ENCODE data around the gene SEC62. TPM values are rescaled to one million over a fixed set of nuclear protein-coding genes. Genes with fewer than 3 reads are reported as not detected.

SEC62 gene
- total RNA-seq, 2 donors from 2014 or later, result 50.4 to 54.0 TPM

DNA sequence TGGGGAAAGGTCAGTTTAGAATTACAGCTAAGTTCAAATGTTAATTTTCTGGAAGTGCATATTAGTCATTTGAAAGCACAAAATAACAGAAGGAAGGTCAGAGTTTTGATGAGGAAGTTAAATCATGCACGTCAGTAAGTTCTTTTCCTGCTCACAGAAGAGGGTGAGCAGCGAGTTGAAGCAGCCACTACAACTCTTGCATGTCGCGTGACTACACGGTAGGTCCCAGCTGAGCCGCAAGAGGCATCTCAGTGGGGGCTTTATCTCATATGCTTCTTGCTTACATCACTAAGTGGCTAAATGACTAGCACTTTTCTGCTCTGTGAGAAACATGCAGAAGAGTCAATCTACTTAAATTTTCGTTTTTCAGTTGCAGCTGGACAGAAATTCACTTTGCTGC is 21.3 kb upstream of the SEC62 start:
- peaks cover 8% of the 10 kb centered on the region for H3K4me1 ChIP-seq (replicated peaks)
- H3K27ac ChIP-seq, result no peak overlapping the region
- H3K4me3 ChIP-seq, result no peak overlapping the region
- no peaks in the 10 kb centered on the region for H3K27me3 ChIP-seq (replicated peaks; ENCODE audit: insufficient read depth)
- no peak for TF ChIP-seq POLR2A (IDR thresholded peaks at IDR 0.05)
- no peak for DNase-seq (ENCODE audit: low spot score)
- intact Hi-C loops (cut with DNase I), result no loop called here
- H3K9me3 ChIP-seq, result no peaks in the 10 kb centered on the region
- H3K36me3 ChIP-seq, result no peaks in the 10 kb centered on the region
- 71% methylated on average over 7 of the region's 7 CpGs for WGBS

DNA sequence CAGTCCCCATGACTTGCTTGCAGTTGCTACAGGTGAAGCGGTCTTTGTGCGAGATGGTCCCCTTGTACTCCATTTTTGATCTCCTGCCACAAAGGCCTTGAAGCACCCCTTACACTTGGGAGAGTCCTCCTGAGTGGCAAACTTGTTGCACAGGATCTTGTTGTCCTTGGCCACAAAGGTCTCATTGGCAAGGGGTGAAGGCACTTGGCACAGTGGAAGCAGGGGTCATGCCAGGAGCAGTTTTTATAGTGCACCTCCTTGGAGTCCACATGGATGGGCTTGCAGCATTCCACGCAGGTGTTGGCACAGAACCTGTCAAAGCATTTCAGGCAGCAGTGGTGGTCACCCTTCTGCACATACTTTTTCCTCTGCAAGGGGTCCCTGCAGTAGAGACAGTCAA is 20.3 kb upstream of the SEC62 start:
- Histone ChIP-seq H3K4me3 (no peak overlapping the region), H3K9me3 (no peaks in the 10 kb centered on the region), H3K36me3 (no peaks in the 10 kb centered on the region), H3K4me1 (replicated peaks) (peaks cover 8% of the 10 kb centered on the region), H3K27me3 (replicated peaks; ENCODE audit: insufficient read depth) (no peaks in the 10 kb centered on the region), H3K27ac (no peak overlapping the region)
- TF ChIP-seq, protein P1, sequence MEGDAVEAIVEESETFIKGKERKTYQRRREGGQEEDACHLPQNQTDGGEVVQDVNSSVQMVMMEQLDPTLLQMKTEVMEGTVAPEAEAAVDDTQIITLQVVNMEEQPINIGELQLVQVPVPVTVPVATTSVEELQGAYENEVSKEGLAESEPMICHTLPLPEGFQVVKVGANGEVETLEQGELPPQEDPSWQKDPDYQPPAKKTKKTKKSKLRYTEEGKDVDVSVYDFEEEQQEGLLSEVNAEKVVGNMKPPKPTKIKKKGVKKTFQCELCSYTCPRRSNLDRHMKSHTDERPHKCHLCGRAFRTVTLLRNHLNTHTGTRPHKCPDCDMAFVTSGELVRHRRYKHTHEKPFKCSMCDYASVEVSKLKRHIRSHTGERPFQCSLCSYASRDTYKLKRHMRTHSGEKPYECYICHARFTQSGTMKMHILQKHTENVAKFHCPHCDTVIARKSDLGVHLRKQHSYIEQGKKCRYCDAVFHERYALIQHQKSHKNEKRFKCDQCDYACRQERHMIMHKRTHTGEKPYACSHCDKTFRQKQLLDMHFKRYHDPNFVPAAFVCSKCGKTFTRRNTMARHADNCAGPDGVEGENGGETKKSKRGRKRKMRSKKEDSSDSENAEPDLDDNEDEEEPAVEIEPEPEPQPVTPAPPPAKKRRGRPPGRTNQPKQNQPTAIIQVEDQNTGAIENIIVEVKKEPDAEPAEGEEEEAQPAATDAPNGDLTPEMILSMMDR (IDR thresholded peaks at IDR 0.05), result no peak
- no peak for TF ChIP-seq POLR2A (IDR thresholded peaks at IDR 0.05)
- intact Hi-C loops (cut with DNase I), result no loop called here
- DNase-seq (ENCODE audit: low spot score), result no peak
- WGBS, result 87% methylated on average over 3 of the region's 3 CpGs

DNA sequence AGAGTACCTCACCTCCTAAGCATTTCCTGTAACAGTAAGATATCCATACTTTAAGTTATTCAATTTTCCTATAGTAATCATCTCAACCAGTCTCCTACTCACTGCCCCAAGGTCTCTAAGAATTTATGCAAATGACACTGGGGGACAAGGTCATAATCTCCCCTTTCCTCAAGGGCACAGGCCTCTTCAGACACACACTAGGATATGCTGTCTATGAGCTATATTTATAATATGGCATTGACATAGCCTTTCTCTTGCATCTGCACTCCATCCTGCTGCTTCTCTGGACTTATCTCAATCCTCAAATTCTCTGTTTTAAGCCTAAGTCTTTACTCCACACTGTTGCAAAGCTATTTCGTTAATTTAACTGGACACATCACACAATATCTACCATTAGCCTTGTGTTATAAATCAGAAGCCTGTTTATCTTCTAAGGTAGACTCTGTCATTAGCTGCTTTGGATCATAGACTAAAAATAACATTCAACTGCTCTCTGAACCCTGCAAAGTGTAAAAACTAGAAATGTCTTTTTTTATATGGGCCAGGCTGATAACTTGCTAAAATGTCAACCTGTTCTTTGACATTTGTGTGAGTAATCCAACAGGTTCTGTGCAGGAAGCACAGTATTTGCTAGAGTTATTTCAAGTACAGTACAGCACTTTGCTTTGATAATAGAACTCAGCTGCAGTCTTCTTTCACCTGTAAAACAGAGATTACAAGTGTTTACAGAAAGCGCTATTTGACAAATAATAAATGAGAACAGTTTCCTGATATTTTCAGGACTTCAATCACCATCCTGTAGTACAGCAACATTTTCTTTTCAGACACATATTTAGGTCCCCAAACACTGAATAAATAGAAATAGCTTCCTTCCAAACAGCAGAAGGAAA is 17.8 kb upstream of the SEC62 start:
- H3K27ac ChIP-seq, result peak overlapping the region in 1 of 2 donors; percentile 21
- H3K27me3 ChIP-seq (replicated peaks; ENCODE audit: insufficient read depth), result no peaks in the 10 kb centered on the region
- no peaks in the 10 kb centered on the region for H3K9me3 ChIP-seq
- H3K4me3 ChIP-seq, result no peak overlapping the region
- no peaks in the 10 kb centered on the region for H3K36me3 ChIP-seq
- TF ChIP-seq POLR2AphosphoS5 (IDR thresholded peaks at IDR 0.05) (peak; percentile 42), POLR2A (IDR thresholded peaks at IDR 0.05) (no peak)
- intact Hi-C loops (cut with DNase I), result no loop called here
- DNase-seq (ENCODE audit: low spot score), result no peak
- WGBS, result 39% methylated on average over 2 of the region's 2 CpGs
- peaks cover 8% of the 10 kb centered on the region for H3K4me1 ChIP-seq (replicated peaks)

DNA sequence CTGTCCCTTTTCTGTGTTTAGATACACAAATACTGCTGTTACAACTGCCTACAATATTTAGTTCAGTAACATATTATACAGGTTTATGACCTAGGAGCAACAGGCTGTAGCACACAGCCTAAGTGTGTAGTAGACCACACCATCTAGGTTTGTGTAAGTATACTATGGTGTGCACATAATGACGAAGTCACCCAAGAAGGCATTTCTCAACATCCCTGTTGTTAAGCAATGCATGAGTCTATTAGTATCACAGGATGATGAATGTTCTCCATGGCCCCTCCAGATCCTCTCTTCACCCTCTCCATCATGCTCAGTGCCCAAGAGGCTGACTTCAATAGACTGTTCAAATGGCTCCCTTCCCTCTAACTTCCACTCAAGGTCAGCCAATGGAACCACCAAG is 14.6 kb upstream of the SEC62 start:
- no peaks in the 10 kb centered on the region for H3K36me3 ChIP-seq
- H3K27ac ChIP-seq, result no peak overlapping the region
- peaks cover 8% of the 10 kb centered on the region for H3K4me1 ChIP-seq (replicated peaks)
- TF ChIP-seq POLR2A (IDR thresholded peaks at IDR 0.05), result no peak
- no peak for TF ChIP-seq POLR2AphosphoS5 (IDR thresholded peaks at IDR 0.05)
- TF ChIP-seq, protein P1 (IDR thresholded peaks at IDR 0.05), result no peak
- no peaks in the 10 kb centered on the region for H3K27me3 ChIP-seq (replicated peaks; ENCODE audit: insufficient read depth)
- WGBS, result 81% methylated on average over 1 of the region's 1 CpG
- no peaks in the 10 kb centered on the region for H3K9me3 ChIP-seq
- intact Hi-C loops (cut with DNase I), result no loop called here
- no peak overlapping the region for H3K4me3 ChIP-seq
- DNase-seq (ENCODE audit: low spot score), result no peak

DNA sequence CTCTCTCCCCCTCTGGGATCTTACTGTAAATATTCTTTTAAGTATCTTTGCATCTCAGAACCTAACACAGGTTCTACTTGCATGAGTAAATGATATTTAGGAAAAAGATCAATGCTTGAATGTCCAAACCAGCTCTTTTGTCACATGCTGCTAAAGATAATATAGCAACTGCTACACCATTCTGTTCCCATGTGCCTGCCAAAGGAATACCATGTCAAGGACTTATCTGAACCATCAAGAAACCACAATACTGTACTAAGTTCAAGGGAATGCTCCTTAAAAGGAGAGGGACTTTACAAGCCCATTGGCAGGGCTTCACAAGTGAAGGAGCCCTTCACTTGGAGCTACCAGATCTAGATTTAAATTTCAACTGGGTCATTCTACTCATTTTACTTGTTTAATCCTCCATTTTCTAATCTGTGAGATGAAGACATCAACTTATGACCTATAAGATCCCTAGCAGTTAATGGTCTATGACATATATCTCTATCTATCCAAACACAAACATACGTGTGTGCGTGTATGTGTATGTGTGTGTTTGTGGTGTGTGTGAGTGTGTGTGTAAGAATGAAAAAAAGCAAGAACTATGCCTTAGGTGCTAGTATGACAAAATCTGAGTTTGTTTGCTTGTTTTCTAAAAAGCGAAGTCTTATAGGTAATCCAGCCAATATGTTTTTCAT is 13.0 kb upstream of the SEC62 start:
- WGBS, result 92% methylated on average over 3 of the region's 3 CpGs
- H3K9me3 ChIP-seq, result no peaks in the 10 kb centered on the region
- peaks cover 3% of the 10 kb centered on the region for H3K4me1 ChIP-seq (replicated peaks)
- no peaks in the 10 kb centered on the region for H3K27me3 ChIP-seq (replicated peaks; ENCODE audit: insufficient read depth)
- DNase-seq (ENCODE audit: low spot score), result no peak
- no peaks in the 10 kb centered on the region for H3K36me3 ChIP-seq
- H3K27ac ChIP-seq, result no peak overlapping the region
- TF ChIP-seq, protein P1 (IDR thresholded peaks at IDR 0.05), result no peak
- TF ChIP-seq POLR2A (IDR thresholded peaks at IDR 0.05), result no peak
- TF ChIP-seq POLR2AphosphoS5 (IDR thresholded peaks at IDR 0.05), result no peak
- no peak overlapping the region for H3K4me3 ChIP-seq
- intact Hi-C loops (cut with DNase I), result no loop called here

Data from prostate gland (tissue), 2 donors.